HG03280 (cell line): ENCODE results near the gene C19orf67.
"Not testable (repeated sequence)": the region's sequence is repeated elsewhere in the genome, so short reads cannot be mapped to it uniquely, and the experiment has no call there.

Experiments
- ATAC-seq: cut with Tn5 transposase; IDR thresholded peaks from one replicate; pipeline ENCODE4 v1.9.1; 2021; ENCODE audit warnings: mild to moderate bottlenecking, moderate library complexity; ENCODE audit not compliant: unreplicated experiment

The C19orf67 gene

DNA sequence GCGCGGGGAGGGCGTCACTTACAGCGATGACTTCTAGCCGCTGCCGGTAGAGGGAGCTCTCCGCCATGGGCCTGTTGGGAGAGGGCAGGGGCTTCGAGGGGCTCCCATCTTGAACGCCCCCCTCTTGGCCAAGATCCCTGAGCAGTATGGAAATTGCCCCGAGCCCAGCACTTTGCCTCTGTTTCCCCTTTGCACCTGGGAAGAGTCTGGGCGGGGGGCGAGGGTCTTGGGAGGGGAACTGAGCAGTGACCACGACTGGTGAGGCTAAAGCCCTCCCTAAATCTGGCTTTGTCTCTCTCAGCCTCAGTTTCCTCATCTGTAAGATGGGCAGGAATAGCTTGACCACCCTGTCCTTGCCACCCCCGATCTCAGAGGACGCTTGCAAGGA is 26.5 kb downstream of the C19orf67 start:
- ATAC-seq: no peak

GRCh38 chr19:14058182-14059092 is 27.1 kb downstream of the C19orf67 start:
- no peak for ATAC-seq

DNA sequence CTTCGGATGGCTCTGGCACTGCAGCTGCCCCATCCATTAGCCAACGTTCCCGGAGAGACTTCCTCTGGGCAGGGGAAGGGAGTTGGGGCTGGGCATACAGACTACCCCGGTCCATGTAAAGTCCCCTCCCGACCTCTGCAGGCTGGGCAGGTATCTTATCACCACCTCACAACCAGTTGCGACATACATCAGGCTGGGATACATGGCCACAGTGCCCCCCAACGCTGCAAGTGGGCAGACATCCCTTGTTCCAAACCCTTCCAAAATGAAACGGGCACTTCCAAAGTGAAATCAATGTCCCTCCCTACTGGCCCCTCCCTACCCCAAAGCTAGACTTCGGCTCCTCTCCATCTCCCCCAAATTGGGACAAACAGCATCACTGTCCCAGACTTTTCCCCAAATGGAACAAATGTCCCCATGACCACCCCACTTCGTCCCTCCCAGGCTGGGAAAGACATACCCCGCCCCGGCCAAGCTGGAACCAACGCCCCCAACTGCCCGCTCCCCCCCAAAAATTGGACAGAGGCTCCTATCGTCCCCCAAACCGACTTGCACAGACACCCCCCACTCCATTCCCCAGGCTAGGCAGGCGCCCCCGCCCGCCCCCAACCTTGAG is 28.7 kb downstream of the C19orf67 start:
- ATAC-seq: no peak

- ATAC-seq: no peak
Measured at GRCh38 chr19:14056069-14056666, 29.4 kb downstream of the C19orf67 start.

GRCh38 chr19:14055396-14055795 is 30.2 kb downstream of the C19orf67 start:
- no peak for ATAC-seq

DNA sequence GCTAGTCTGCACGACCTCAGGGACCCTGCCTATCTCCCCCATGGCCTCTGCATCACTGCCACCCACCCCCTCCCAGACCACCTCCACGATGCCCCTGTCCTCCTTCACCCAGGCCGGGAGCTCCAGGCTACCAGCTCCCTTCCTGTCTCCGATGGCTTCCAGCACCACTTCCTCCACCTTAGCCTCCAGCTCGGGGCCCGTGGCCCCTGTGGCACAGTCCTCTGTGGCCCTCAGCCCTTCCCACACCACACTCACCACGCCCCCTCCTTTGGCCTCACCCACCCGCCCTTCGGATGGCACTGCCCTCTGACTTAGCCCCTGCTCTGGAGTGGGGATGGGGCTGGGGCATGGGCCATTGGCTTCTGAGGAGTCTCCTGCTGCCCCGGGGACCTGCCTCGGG is 30.9 kb downstream of the C19orf67 start:
- no peak for ATAC-seq

DNA sequence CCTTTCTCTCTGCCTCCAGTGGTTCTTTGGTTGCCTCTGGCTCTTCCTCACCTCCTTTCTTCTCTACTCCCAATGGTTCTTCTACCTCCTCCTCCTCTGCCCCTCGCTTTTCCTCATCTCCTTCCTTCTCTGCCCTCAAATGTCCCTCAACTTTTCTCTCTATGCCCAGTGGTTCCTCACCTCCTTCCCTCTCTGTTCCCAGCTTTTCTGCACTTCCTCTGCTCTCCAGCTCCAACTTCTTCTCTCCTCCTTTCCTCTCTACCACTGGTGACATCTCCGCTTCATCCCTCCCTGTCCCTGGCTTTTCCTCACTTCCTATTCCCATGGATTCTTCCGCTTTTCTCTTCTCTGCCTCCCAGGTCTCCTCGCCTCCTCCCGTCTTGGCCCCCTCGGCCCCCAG is 31.5 kb downstream of the C19orf67 start:
- no peak for ATAC-seq

DNA sequence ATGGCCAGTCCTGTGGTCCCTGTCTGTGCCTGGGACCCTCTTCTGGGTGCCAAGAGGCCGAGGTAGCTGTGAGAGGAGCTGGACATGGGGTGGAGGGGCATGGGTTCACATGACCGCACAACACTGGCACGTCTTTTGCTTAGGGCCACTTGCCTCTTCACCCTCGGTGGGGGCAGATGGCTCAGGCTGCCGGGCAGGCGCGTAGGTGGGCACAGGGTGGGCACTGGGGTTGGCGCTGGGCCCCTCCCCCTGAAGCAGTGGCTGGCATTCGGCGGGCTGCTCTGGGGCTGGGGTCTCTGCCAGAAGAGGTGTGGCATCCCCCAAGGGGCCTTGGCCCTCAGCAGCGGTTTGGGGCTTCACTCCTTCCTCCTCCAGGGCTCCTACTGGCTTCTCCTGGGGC is 32.1 kb downstream of the C19orf67 start:
- ATAC-seq: no peak

DNA sequence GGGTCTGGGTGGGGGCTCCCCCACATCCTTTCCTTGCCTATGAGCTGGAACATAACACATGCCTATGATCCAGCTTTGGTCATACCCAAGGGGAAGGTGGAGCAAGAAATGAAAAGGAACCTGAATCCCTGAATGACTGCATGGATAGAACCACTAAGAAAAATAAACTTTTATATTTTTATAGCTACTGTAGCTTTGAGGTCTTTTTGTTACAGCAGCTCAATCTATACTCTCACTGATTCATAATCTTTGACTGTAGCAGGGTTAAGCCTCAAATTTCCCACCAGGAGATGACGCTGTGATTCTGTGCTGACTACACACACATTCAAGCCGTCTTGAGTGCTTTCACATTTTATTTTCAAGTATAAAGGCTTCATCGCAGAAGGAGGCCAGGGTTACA is 32.6 kb downstream of the C19orf67 start:
- ATAC-seq: no peak

- ATAC-seq: no peak
Measured at GRCh38 chr19:14052470-14052869, 33.1 kb downstream of the C19orf67 start.

GRCh38 chr19:14051980-14052379 is 33.6 kb downstream of the C19orf67 start:
- no peak for ATAC-seq

GRCh38 chr19:14050961-14051360 is 34.6 kb downstream of the C19orf67 start:
- ATAC-seq: not testable (repeated sequence)

DNA sequence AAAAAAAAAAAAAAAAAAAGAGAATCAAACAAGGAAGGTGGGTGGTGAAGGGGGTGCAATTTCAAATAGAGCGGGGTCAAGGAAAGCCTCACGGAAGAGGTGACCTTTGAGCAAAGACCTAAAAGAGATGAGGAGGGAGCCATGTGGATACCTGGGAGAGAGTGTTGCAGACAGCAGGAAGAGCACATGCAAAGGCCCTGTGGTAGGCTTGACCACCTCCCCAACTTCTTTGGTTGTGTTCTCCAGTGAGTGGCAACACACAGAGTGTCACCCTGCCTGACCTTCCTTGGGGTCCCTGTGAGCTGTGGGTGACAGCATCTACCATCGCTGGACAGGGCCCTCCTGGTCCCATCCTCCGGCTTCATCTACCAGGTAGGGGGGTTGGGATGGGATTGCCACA is 35.1 kb downstream of the C19orf67 start:
- no peak for ATAC-seq

DNA sequence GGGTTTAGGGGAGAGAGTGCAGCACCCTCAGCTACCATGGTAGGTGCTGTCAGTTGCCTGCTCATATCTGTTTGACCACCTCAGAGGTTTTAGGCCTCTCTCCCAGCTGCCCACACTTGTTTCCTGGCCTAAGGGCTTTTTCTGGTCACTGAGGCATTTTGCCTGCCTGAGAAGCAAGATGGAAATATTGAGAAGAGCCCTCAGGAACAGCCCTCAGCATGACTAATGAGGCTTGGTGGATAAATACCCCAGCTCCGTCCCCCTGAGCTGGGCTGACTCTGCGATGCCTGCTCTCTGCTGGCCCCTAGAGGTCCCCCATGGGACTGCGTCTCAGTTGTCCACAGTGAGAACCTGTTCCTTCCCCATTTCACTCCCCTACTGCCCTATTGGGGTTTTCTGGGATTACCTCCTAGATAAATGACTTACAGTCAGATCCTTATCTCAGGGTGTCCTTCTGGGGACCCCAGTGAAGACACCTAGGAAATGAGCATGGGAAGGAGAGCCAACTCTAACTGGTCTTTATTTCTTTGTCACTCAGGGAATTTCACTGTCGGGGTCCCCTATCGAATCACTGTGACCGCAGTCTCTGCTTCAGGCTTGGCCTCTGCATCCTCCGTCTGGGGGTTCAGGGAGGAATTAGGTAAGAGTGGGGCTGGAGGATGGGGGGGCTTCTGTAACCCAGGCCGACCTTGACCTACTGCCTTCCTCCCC is 37.0 kb downstream of the C19orf67 start:
- no peak for ATAC-seq

DNA sequence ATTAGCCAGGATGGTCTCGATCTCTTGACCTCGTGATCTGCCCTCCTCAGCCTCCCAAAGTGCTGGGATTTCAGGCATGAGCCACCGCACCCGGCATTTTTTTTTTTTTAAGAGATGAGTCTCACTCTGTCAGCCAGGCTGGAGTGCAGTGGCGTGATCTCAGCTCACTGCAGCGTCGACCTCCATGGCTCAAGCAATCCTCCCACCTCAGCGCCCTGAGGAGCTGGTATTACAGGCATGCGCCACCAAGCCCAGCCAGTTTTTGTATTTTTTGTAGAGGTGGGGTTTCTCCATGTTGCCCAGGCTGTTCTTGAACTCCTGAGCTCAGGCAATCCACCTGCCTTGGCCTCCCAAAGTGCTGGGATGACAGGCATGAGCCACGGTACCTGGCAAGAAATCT is 37.7 kb downstream of the C19orf67 start:
- not testable (repeated sequence) for ATAC-seq

GRCh38 chr19:14042659-14043608 is 42.6 kb downstream of the C19orf67 start:
- ATAC-seq: peak; percentile 82

- no peak for ATAC-seq
Measured at GRCh38 chr19:14039181-14039580, 46.4 kb downstream of the C19orf67 start.

GRCh38 chr19:14035706-14036105 is 49.9 kb downstream of the C19orf67 start:
- ATAC-seq: no peak

- not testable (repeated sequence) for ATAC-seq
Measured at GRCh38 chr19:14035159-14035558, 50.4 kb downstream of the C19orf67 start.

DNA sequence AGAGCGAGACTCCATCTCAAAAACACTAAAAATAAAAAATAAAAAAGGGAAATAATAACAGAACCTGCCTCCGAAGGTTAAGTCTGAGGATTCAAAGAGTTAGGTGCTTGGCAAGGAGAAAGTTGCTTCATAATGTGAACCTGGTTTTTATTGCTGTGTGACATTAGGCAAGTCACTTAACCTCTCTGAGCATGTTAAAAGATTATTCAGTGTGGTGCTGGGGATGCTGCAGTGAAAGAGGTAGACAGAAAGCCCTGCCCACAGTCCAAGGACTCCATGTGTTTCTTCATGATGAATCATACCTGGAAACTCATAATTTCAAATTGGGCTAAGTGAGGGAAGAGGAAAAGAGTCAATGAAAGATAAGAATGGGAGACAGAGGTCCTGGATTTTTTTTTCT is 51.6 kb downstream of the C19orf67 start:
- no peak for ATAC-seq
